ENCODE data around the gene TMSB4X. TPM values are rescaled to one million over a fixed set of nuclear protein-coding genes. Genes with fewer than 3 reads are reported as not detected.

The TMSB4X gene
- total and polyA plus RNA-seq, 2 of the 8 experiments (the other 6 are each of a cell fraction or from before 2014, with no cell fraction given): 2,063 to 2,112 TPM

GRCh38 chrX:13001961-13002671 is 27.2 kb downstream of the TMSB4X start:
- no peak overlapping the region for H4K91ac ChIP-seq (replicated peaks; ENCODE audit: insufficient read length, low read length)
- CTCF ChIA-PET (ENCODE audit: partially characterized antibody): interaction anchor here (0.9 to 1.1 kb wide), 2 partner anchors 184 to 357 kb away, joined by 3 read pairs; no protein-coding TSS in a partner anchor

More at GRCh38 chrX:13001961-13002671, 27.2 kb downstream of the TMSB4X start:
- Histone ChIP-seq H2BK20ac (ENCODE audit: low read length) (no peak overlapping the region), H3K4me2 (ENCODE audit: insufficient read depth in 1 of 2, low read depth in 2 of 2, low read length in 2 of 2) (no peak overlapping the region), H2BK5ac (ENCODE audit: low read depth, low read length) (no peak overlapping the region), H3K18ac (ENCODE audit: extremely low read depth, low read length) (no peak overlapping the region), H3K4me3 (ENCODE audit: extremely low read depth in 1 of 4, insufficient read depth in 2 of 4, low read depth in 3 of 4, low read length in 4 of 4) (no peak overlapping the region), H3K14ac (ENCODE audit: insufficient read length) (no peak overlapping the region), H3K9me3 (ENCODE audit: insufficient read depth in 2 of 2, low read depth in 1 of 2, low read length in 1 of 2) (no peaks in the 10 kb centered on the region), H3K4me1 (replicated peaks in 1 of 4; ENCODE audit: control insufficient read depth in 3 of 4, insufficient read depth in 4 of 4, low read length in 3 of 4) (peaks cover 0 to 7% (median 0%) of the 10 kb centered on the region in 4 experiments; a peak in 3 of 7 replicates), H3K4ac (replicated peaks; ENCODE audit: insufficient read length, low read depth, low read length) (no peak overlapping the region), H3K27ac (ENCODE audit: low read depth, low read length) (no peak overlapping the region), H4K5ac (ENCODE audit: insufficient read length, low read depth, low read length) (no peak overlapping the region), H3K79me2 (ENCODE audit: control insufficient read depth in 1 of 2, insufficient read depth in 2 of 2, low read length in 2 of 2) (no peaks in the 10 kb centered on the region), H4K20me1 (replicated peaks in 1 of 2; ENCODE audit: control insufficient read depth in 1 of 2, insufficient read depth in 2 of 2, low read length in 2 of 2) (no peaks in the 10 kb centered on the region), H3K9ac (replicated peaks in 1 of 4; ENCODE audit: extremely low read depth in 1 of 4, low read depth in 3 of 4, low read length in 3 of 4) (no peak overlapping the region), H3K23ac (ENCODE audit: insufficient read length) (no peak overlapping the region), H4K8ac (ENCODE audit: extremely low read depth, insufficient read depth, low read length) (no peak overlapping the region), H2BK15ac (ENCODE audit: low read length) (no peak overlapping the region), H3K23me2 (ENCODE audit: low read depth, low read length) (no peaks in the 10 kb centered on the region), H2BK12ac (ENCODE audit: low read depth, low read length) (no peak overlapping the region), H3K56ac (replicated peaks; ENCODE audit: insufficient read length, low read depth, low read length) (no peak overlapping the region), H2BK120ac (replicated peaks; ENCODE audit: low read depth, low read length) (no peak overlapping the region), H3K79me1 (ENCODE audit: low read depth, low read length) (no peaks in the 10 kb centered on the region), H2AFZ (ENCODE audit: low read length) (no peak overlapping the region), H3K36me3 (ENCODE audit: control insufficient read depth in 2 of 4, insufficient read depth in 4 of 4, low read length in 3 of 4) (no peaks in the 10 kb centered on the region), H2AK5ac (ENCODE audit: low read depth, low read length) (no peak overlapping the region), H3K27me3 (replicated peaks in 1 of 4; ENCODE audit: control insufficient read depth in 3 of 4, extremely low read depth in 1 of 4, insufficient read depth in 3 of 4, low read length in 3 of 4) (no peaks in the 10 kb centered on the region)
- WGBS, 2 experiments (ENCODE audit: extremely low coverage in 1 of 2, insufficient coverage in 1 of 2, insufficient read length in 1 of 2, insufficient replicate concordance in 2 of 2, low coverage in 1 of 2, low lambda C conversion rate in 2 of 2, missing lambda C conversion rate in 1 of 2): 78% methylated on average over 4 of the region's 4 CpGs; no CpG with 5 or more reads in 1 of the 2 experiments
- TF ChIP-seq EGR1 (IDR thresholded peaks at IDR 0.05; ENCODE audit: borderline replicate concordance, low read depth, low read length): no peak
- POLR2A ChIA-PET (ENCODE audit: partially characterized antibody): interaction anchor here (0.6 to 3.4 kb wide), 2 partner anchors 26 to 28 kb away, joined by 3 to 10 read pairs; partner anchors contain the start of gene TMSB4X
- DNase-seq (ENCODE audit: low read depth in 1 of 2, low spot score in 2 of 2) (no peak), FAIRE-seq (no peak)

All from H1 (cell line).